Breast epithelium (tissue), 4 donors: ENCODE measurements around the gene SOX30. TPM values are rescaled to one million over a fixed set of nuclear protein-coding genes. Genes with fewer than 3 reads are reported as not detected.
"Not testable (repeated sequence)": the region's sequence is repeated elsewhere in the genome, so short reads cannot be mapped to it uniquely, and the experiment has no call there.

Experiments
- DNase-seq, 2 donors: peaks; one replicate each; pipeline ENCODE4 v3.0.0-alpha.2; 2019; ENCODE audit warnings: low spot score in 2 of 2
- H3K27ac ChIP-seq, 2 donors: fragments of 200-600 bp; sonication (generic) in 1 of 2; one replicate each; pipeline ENCODE4 v1.5.1; 2016 to 2019; ENCODE audit warnings: mild to moderate bottlenecking in 1 of 2
- H3K27me3 ChIP-seq, 2 donors: fragments of 200-600 bp; sonication (generic) in 1 of 2; one replicate each; pipeline versions ENCODE4 v1.5.1 to v1.6.0; 2017 to 2019; ENCODE audit warnings: control low read depth in 1 of 2, mild to moderate bottlenecking in 1 of 2
- H3K36me3 ChIP-seq: fragments of 200-600 bp; one replicate; pipeline ENCODE4 v1.5.1; 2019
- H3K4me1 ChIP-seq, 2 donors: fragments of 200-600 bp; sonication (generic); one replicate each; pipeline ENCODE4 v1.5.1; 2016 to 2019; ENCODE audit warnings: control low read depth in 1 of 2
- H3K4me3 ChIP-seq, 3 donors: fragments of 200-600 bp; sonication (generic); 1 replicate in 2 of 3; 2 replicates in 1 of 3; pipeline ENCODE4 v1.5.1; 2016 to 2019; ENCODE audit warnings: mild to moderate bottlenecking in 3 of 3, moderate library complexity in 2 of 3
- H3K9me3 ChIP-seq, 2 donors: fragments of 200-600 bp; sonication (generic) in 1 of 2; one replicate each; pipeline ENCODE4 v1.5.1; 2016 to 2019; ENCODE audit warnings: control low read depth in 1 of 2
- CTCF ChIP-seq, 3 donors: fragments of 450-650 bp; IDR thresholded peaks; one replicate each; pipeline ENCODE4 v1.5.1; 2016 to 2017; ENCODE audit warnings: antibody characterized with exemption in 3 of 3, mild to moderate bottlenecking in 3 of 3, moderate library complexity in 3 of 3
- POLR2A ChIP-seq: fragments of 450-650 bp; IDR thresholded peaks from one replicate; pipeline ENCODE4 v1.6.1; 2016; ENCODE audit warnings: antibody characterized with exemption, mild to moderate bottlenecking, moderate library complexity
- POLR2AphosphoS5 ChIP-seq, 3 donors: sonication (generic); formaldehyde crosslinking; IDR thresholded peaks; one replicate each; pipeline ENCODE4 v1.6.1; 2017; ENCODE audit warnings: antibody characterized with exemption in 3 of 3
- intact Hi-C: fragments of 100-400 bp; cut with DNase I; formaldehyde crosslinking; loops from one replicate; pipeline ENCODE4 v1.15.1; 2023; ENCODE audit warnings: low total_unique reads
- total RNA-seq, 3 donors: library from RNA; depleted of rRNA; stranded (reverse); fragments of >200 nt; gene quantifications; one replicate each; pipeline ENCODE4 v1.1.0, GENCODE V29; 2016

Gene SOX30
- total RNA-seq, 3 donors from 2014 or later: 0.16 TPM; not detected in 2

GRCh38 chr5:157682257-157682656 lies 30.0 kb upstream of the SOX30 start:
- TF ChIP-seq POLR2A (no peak), POLR2AphosphoS5 (IDR thresholded peaks at IDR 0.05) (no peak), CTCF (IDR thresholded peaks at IDR 0.05) (no peak)

DNA sequence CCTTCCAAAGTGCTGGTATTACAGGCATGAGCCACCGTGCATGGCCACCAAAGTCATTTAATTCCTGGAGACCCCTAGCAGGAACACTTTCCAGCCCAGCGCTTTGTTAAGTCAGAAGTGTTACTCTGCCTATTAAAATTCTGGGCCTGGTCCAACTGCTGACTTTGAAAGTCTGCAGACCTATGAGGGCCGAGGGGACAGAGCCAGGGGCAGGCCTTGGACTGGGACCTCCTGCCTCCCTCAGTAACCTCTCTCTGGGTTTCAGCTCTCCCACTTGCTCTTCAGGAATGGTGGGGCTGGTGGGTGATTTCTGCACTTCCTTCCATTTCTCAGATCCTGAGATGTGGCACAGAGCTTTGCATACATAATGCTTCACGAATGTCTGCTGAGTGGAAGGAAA lies 28.8 kb upstream of the SOX30 start:
- Histone ChIP-seq H3K4me1 (no peaks in the 10 kb centered on the region), H3K27ac (no peak overlapping the region), H3K4me3 (no peak overlapping the region), H3K36me3 (no peaks in the 10 kb centered on the region), H3K27me3 (no peaks in the 10 kb centered on the region), H3K9me3 (no peaks in the 10 kb centered on the region)
- intact Hi-C loops: no loop called here
- no peak for DNase-seq
- no peak for TF ChIP-seq CTCF (IDR thresholded peaks at IDR 0.05)
- no peak for TF ChIP-seq POLR2AphosphoS5 (IDR thresholded peaks at IDR 0.05)
- TF ChIP-seq POLR2A: no peak

More at GRCh38 chr5:157682257-157682656, 30.0 kb upstream of the SOX30 start:
- H3K4me1 ChIP-seq: no peaks in the 10 kb centered on the region
- H3K27ac ChIP-seq: no peak overlapping the region
- no peaks in the 10 kb centered on the region for H3K36me3 ChIP-seq
- H3K9me3 ChIP-seq: no peaks in the 10 kb centered on the region
- H3K4me3 ChIP-seq: no peak overlapping the region
- intact Hi-C loops: no loop called here
- H3K27me3 ChIP-seq: no peaks in the 10 kb centered on the region
- no peak for DNase-seq

DNA sequence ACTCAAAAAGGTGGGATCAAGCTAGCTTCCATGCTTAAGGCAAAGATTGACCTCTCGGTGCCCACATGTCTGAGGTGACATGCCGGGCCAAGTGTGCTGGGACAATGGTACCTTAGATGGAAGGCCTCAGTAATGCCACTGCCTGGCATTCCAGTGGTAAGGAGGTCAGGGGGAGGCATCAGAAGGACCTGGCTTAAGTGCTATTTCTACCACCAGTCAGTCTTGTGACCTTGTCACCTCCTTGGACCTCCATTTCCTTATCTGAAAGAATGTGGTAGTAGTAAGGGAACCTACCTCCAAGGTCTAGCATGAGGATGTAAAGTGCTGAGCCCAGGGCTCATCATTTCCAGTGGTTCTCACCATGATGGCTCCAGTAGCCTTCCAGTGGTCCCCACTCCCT lies 28.0 kb upstream of the SOX30 start:
- intact Hi-C loops: no loop called here
- DNase-seq: no peak
- no peaks in the 10 kb centered on the region for H3K9me3 ChIP-seq
- TF ChIP-seq CTCF (IDR thresholded peaks at IDR 0.05) (no peak), POLR2AphosphoS5 (IDR thresholded peaks at IDR 0.05) (no peak), POLR2A (no peak)
- no peaks in the 10 kb centered on the region for H3K36me3 ChIP-seq
- H3K27me3 ChIP-seq: no peaks in the 10 kb centered on the region
- no peak overlapping the region for H3K27ac ChIP-seq
- no peak overlapping the region for H3K4me3 ChIP-seq
- no peaks in the 10 kb centered on the region for H3K4me1 ChIP-seq

- TF ChIP-seq CTCF (IDR thresholded peaks at IDR 0.05) (no peak), POLR2AphosphoS5 (IDR thresholded peaks at IDR 0.05) (no peak), POLR2A (no peak)
- no peak for DNase-seq
- no peaks in the 10 kb centered on the region for H3K36me3 ChIP-seq
Measured at GRCh38 chr5:157679801-157680200, 27.6 kb upstream of the SOX30 start.

DNA sequence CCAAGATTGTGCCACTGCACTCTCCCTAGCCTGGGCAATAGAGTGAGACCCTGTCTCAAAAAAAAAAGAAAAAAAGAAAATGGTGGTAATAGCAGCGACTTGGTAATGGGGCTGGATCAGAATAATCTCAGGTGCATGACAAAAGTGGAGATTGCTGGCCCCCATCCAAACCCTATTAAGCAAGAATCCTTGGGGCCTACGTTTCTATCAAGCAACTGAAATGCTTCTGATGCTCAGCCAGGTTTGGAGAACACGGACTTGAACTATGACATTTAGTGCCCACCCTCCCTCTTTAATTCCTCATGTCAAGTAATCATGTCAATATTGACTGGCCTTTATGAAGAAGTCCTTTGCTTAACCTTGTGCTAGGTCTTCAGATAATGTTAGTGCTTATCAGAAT lies 25.7 kb upstream of the SOX30 start:
- intact Hi-C loops: no loop called here
- TF ChIP-seq POLR2AphosphoS5 (IDR thresholded peaks at IDR 0.05) (no peak), POLR2A (no peak), CTCF (IDR thresholded peaks at IDR 0.05) (no peak)
- Histone ChIP-seq H3K9me3 (no peaks in the 10 kb centered on the region), H3K4me3 (no peak overlapping the region), H3K27ac (no peak overlapping the region), H3K27me3 (no peaks in the 10 kb centered on the region), H3K4me1 (no peaks in the 10 kb centered on the region), H3K36me3 (no peaks in the 10 kb centered on the region)
- no peak for DNase-seq

More at GRCh38 chr5:157679801-157680200, 27.6 kb upstream of the SOX30 start:
- no peaks in the 10 kb centered on the region for H3K9me3 ChIP-seq
- H3K27ac ChIP-seq: no peak overlapping the region
- H3K4me3 ChIP-seq: no peak overlapping the region
- intact Hi-C loops: no loop called here
- no peaks in the 10 kb centered on the region for H3K27me3 ChIP-seq
- no peaks in the 10 kb centered on the region for H3K4me1 ChIP-seq

GRCh38 chr5:157674351-157674750 lies 22.1 kb upstream of the SOX30 start:
- intact Hi-C loops: not testable (repeated sequence)

More at GRCh38 chr5:157674351-157674750, 22.1 kb upstream of the SOX30 start:
- not testable (repeated sequence) for DNase-seq, H3K27me3 ChIP-seq, H3K36me3 ChIP-seq, H3K4me3 ChIP-seq, H3K9me3 ChIP-seq, H3K4me1 ChIP-seq, H3K27ac ChIP-seq
